ENCODE measurements around the gene DNM1. TPM values are rescaled to one million over a fixed set of nuclear protein-coding genes. Genes with fewer than 3 reads are reported as not detected.

Gene DNM1
- total RNA-seq, 1 donor from 2014 or later = 112 TPM

DNA sequence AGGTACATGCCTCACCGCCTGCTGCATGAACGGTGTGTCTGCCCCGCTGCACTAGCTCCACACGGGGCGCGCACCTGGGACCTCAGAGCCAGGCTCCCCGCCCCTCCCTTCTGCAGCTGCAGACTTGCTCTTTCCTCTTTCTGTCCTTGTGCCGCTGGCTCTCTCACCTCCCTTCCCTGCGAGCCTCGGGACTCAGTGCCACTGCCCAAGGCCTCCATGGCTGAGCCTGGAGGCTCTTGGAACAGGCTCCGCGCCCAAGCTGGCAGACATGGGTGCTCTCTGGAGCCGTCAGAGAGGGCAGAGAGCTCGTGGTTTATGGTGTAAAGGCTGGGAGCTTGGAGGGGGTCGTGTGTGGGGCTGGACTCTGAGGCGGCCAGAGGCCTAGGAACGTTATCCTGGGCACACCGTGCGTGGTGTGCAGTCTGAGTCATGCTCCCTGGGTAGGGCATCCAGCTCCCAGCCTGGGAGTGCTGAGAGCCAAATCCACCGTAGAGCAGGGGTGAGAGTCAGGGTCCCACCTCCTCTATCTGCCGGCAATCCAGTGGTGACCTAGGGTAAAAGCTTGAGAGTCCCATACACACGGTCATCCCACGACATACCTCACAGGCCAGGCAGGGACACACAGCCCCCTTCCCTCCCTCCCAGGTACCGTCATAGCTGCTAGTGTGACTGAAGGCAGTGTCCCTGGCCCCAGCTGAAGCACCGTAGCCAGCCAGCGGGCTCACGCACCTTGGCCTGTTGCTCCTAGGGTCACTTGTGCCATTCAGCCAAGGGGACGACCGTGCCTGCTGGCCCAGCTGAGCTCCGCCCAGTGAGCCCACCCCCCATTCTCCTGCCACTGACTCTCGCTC is 50.2 kb downstream of the DNM1 start:
- DNase-seq (ENCODE audit: extremely low spot score, unreplicated experiment) = no peak
- Mint-ChIP-seq H3K27ac (no peak overlapping the region), H3K9me3 (no peaks in the 10 kb centered on the region), H3K27me3 (no peaks in the 10 kb centered on the region), H3K36me3 (peaks cover 9% of the 10 kb centered on the region), H3K4me1 (ENCODE audit: unreplicated experiment) (peaks cover 22% of the 10 kb centered on the region), H3K4me3 (no peak overlapping the region)
- TF ChIP-seq, protein P1, sequence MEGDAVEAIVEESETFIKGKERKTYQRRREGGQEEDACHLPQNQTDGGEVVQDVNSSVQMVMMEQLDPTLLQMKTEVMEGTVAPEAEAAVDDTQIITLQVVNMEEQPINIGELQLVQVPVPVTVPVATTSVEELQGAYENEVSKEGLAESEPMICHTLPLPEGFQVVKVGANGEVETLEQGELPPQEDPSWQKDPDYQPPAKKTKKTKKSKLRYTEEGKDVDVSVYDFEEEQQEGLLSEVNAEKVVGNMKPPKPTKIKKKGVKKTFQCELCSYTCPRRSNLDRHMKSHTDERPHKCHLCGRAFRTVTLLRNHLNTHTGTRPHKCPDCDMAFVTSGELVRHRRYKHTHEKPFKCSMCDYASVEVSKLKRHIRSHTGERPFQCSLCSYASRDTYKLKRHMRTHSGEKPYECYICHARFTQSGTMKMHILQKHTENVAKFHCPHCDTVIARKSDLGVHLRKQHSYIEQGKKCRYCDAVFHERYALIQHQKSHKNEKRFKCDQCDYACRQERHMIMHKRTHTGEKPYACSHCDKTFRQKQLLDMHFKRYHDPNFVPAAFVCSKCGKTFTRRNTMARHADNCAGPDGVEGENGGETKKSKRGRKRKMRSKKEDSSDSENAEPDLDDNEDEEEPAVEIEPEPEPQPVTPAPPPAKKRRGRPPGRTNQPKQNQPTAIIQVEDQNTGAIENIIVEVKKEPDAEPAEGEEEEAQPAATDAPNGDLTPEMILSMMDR (conservative IDR thresholded peaks at IDR 0.05) = no peak

DNA sequence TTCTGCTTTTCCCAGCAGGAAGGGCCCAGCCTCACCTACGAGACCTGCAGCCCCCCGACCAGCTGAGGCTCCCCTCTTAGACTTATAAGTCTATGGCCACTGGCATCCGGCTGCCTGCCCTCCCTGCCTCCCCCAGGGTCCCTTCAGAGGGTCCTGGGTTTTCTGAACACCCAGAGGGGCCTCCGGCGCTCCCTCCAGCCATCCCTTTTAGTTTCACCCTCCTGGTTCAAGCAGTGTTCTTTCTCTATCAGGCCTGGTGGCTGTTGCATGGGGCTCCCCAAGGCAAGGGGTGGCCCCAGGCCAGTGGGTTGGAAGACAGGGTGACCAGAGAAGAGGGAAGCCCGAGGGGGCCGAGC is 50.8 kb downstream of the DNM1 start:
- Mint-ChIP-seq H3K27me3 (no peaks in the 10 kb centered on the region), H3K36me3 (peaks cover 9% of the 10 kb centered on the region), H3K4me1 (ENCODE audit: unreplicated experiment) (peaks cover 22% of the 10 kb centered on the region), H3K9me3 (no peaks in the 10 kb centered on the region), H3K4me3 (no peak overlapping the region), H3K27ac (no peak overlapping the region)
- no peak for DNase-seq (ENCODE audit: extremely low spot score, unreplicated experiment)
- TF ChIP-seq, protein P1 (conservative IDR thresholded peaks at IDR 0.05) = no peak

DNA sequence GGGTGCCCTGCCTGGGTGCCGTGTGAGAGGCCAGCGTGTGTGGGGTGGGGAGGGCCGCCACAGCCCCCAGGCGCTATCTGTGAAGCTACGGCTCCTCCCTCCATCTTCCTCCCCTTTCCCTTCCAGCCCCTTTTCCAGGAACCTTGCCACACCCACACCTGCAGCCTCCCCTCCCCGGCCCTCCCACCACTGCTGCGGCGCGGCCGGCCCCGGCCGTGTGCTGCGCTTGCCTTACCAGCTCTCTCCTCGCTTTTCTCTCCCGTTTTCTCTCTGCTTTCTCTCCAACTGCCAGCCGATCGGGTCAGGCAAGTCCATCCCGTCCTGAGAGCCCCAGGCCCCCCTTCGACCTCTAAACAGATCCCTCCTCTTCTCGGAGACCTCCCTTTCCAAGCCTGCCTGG is 51.2 kb downstream of the DNM1 start:
- Mint-ChIP-seq H3K27me3 (no peaks in the 10 kb centered on the region), H3K36me3 (peaks cover 9% of the 10 kb centered on the region), H3K4me3 (no peak overlapping the region), H3K9me3 (no peaks in the 10 kb centered on the region), H3K27ac (no peak overlapping the region), H3K4me1 (ENCODE audit: unreplicated experiment) (peaks cover 22% of the 10 kb centered on the region)
- TF ChIP-seq, protein P1 (conservative IDR thresholded peaks at IDR 0.05) = no peak
- DNase-seq (ENCODE audit: extremely low spot score, unreplicated experiment) = no peak

DNA sequence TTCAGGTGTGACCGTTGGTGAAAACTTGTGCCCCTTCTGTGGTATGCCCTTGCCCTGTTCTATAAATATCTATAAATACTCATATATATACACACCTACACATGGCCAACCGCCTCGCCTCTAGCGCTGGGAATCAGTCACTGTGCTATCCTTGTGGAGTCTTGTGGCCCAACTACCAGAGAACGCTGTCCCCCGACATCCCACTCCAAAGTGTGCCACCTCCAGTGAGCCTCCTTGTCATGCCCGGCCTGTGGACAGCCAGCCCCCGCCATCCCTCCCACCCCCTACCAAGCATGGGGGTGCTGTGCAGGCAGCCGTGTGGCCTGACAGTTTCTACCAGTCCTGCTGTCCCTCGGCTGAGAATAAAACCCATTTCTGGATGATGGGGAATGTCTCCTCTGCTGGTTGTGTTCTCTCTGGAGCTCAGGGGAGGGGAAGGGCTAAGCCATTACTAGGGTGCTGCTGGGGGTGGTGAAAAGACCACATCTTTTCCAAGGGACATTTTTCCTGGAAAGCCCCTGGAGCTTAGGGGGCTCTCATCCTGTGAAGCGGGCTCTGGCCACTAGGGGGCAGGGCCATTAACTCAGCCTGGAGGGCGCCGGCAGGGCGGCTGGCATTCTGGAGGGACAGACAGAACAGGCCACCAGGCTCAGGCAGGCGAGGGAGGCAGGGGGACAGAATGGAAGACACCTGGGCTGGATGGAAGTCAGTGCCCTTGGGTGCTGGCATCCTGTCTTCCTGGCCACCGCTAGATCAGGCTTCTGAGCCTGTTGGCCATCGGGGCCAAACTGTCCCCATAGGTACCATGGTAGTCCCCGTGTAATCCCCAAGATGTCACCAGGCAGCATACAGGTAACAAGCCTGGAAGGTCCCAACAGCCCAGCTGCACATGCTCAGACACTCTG is 51.9 kb downstream of the DNM1 start:
- H3K4me1 Mint-ChIP-seq (ENCODE audit: unreplicated experiment) = peaks cover 22% of the 10 kb centered on the region
- peaks cover 5% of the 10 kb centered on the region for H3K36me3 Mint-ChIP-seq
- TF ChIP-seq, protein P1 (conservative IDR thresholded peaks at IDR 0.05) = peak; percentile 94
- H3K4me3 Mint-ChIP-seq = peak overlapping the region; percentile 54
- DNase-seq (ENCODE audit: extremely low spot score, unreplicated experiment) = no peak
- no peaks in the 10 kb centered on the region for H3K27me3 Mint-ChIP-seq
- peak overlapping the region; percentile 68 for H3K27ac Mint-ChIP-seq
- no peaks in the 10 kb centered on the region for H3K9me3 Mint-ChIP-seq

DNA sequence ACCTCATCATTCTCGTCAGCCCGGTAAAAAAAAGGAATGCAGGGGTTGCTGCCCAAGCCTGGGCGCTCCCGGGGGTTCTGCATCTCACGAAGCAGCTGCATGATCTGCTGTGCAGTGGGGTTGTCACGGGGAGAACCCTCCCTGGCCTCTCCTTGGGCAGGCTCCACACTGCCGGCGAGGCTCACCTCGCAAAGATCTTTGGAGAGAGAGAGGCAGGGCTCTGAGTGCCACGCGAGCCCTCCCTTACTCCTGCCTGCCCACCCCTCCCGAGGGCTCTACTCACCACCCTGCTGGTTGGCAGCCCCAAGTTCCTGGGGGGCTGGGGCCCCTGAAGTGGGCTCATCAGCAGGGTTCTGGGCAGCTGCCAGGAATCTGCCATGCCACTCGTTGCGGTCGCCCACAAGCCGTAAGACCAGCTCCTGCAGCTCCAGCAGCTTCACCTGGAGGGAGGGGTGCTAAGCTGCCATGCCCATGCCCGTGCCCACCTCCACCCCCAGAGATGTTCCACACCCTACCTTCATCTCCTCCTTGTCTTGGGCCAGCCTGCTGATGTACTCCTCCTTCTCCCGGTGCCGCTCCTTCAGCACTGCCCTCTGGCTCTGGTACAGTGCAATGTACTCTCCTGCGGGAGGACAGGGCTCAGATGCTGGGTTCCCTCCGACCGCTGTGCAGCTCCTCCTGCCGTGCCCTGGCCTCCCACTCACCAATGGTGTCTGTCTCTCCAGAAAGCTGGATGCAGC is 54.1 kb downstream of the DNM1 start:
- TF ChIP-seq, protein P1 (conservative IDR thresholded peaks at IDR 0.05) = no peak
- no peaks in the 10 kb centered on the region for H3K27me3 Mint-ChIP-seq
- no peaks in the 10 kb centered on the region for H3K9me3 Mint-ChIP-seq
- H3K27ac Mint-ChIP-seq = peak overlapping the region; percentile 68
- no peak for DNase-seq (ENCODE audit: extremely low spot score, unreplicated experiment)
- peaks cover 11% of the 10 kb centered on the region for H3K4me1 Mint-ChIP-seq (ENCODE audit: unreplicated experiment)
- peaks cover 11% of the 10 kb centered on the region for H3K36me3 Mint-ChIP-seq
- no peak overlapping the region for H3K4me3 Mint-ChIP-seq
